ENCODE results near the gene PIGM.

The PIGM gene

GRCh38 chr1:160031365-160032164, at the start of gene PIGM:
PIGM (minus strand) TSS chr1:160031990; CDS start chr1:160031739, 251 bp downstream.
- H3K4me3 ChIP-seq (ENCODE audit: low read length), result peak within 1 kb of the TSS; percentile 90
- peak; percentile 80 for DNase-seq (ENCODE audit: low read depth)
- TF ChIP-seq CTCF (conservative IDR thresholded peaks at IDR 0.05; ENCODE audit: low read length), result no peak

GRCh38 chr1:160081261-160081936, 49.6 kb upstream of the PIGM start, which contains the start of gene KCNJ9:
KCNJ9 (plus strand) TSS chr1:160081538; CDS start chr1:160084031, 2,493 bp downstream.
- DNase-seq (ENCODE audit: low read depth), result peak; percentile 31
- TF ChIP-seq CTCF (conservative IDR thresholded peaks at IDR 0.05; ENCODE audit: low read length), result no peak
- no peak within 1 kb of the TSS for H3K4me3 ChIP-seq (ENCODE audit: low read length)

- no peak for TF ChIP-seq CTCF (conservative IDR thresholded peaks at IDR 0.05; ENCODE audit: low read length)
- H3K4me3 ChIP-seq (ENCODE audit: low read length), result no peak overlapping the region
- no peak for DNase-seq (ENCODE audit: low read depth)
These were observed 48.8 kb upstream of the PIGM start for GRCh38 chr1:160080381-160081100.

GRCh38 chr1:160079448-160079847, 47.7 kb upstream of the PIGM start:
- DNase-seq (ENCODE audit: low read depth), result no peak
- no peak overlapping the region for H3K4me3 ChIP-seq (ENCODE audit: low read length)
- no peak for TF ChIP-seq CTCF (conservative IDR thresholded peaks at IDR 0.05; ENCODE audit: low read length)

- TF ChIP-seq CTCF (conservative IDR thresholded peaks at IDR 0.05; ENCODE audit: low read length), result peak; percentile 71
These were observed 46.9 kb upstream of the PIGM start for GRCh38 chr1:160078512-160079195.

GRCh38 chr1:160077486-160077885, 45.7 kb upstream of the PIGM start:
- no peak for TF ChIP-seq CTCF (conservative IDR thresholded peaks at IDR 0.05; ENCODE audit: low read length)
- no peak for DNase-seq (ENCODE audit: low read depth)
- H3K4me3 ChIP-seq (ENCODE audit: low read length), result no peak overlapping the region

More at GRCh38 chr1:160078512-160079195, 46.9 kb upstream of the PIGM start:
- no peak overlapping the region for H3K4me3 ChIP-seq (ENCODE audit: low read length)
- DNase-seq (ENCODE audit: low read depth), result no peak

All from AG10803 (cell line).